Dermis blood vessel endothelial cell (primary cell): ENCODE results near the gene IKZF2. TPM values are rescaled to one million over a fixed set of nuclear protein-coding genes. Genes with fewer than 3 reads are reported as not detected.

ENCODE experiments used
- DNase-seq: peaks from one replicate; pipeline ENCODE4 v3.0.0; 2010
- total RNA-seq: library from RNA; depleted of rRNA; stranded (reverse); fragments of >200 nt; gene quantifications from 2 replicates; pipeline ENCODE4 v1.2.3, GENCODE V29; 2014

Gene IKZF2
- total RNA-seq, 1 donor from 2014 or later, result 0.68 TPM

DNA sequence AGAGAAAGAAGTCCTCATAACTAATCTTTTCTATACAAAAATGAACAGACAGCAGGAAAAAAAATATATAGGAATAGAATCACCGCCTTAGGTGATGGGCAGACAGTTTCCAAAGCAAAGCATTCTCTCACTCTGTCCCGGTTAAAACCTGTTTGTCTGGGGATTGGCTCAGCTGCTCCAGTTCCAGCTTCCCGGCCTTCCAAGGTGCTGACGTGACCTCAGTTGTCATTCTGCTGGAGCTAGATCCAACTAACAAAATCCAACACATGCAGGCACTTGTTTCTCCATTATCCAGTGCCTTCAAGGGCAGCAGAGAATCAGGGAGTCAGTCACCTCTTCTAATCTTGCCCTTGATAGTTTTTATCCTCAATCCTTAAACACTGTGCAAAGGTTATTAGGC, 52.8 kb downstream of the IKZF2 start:
- DNase-seq, result no peak

DNA sequence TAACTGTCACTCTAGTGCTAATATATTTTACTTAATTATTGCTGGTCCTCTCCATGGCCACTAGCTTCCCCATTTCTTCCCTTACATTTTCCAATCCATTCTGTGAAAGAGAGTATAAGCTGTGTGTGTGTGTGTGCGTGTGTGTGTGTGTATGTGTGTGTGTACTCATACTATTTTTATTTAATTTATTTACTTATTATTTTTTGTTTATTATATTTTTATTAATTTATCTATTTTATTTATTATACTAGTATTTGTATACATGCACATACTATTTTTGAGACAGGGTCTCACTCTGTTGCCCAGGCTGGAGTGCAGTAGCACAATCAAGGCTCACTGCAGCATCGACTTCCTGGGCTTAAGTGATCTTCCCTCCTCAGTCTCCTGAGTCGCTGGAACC, 59.6 kb downstream of the IKZF2 start:
- DNase-seq, result no peak

DNA sequence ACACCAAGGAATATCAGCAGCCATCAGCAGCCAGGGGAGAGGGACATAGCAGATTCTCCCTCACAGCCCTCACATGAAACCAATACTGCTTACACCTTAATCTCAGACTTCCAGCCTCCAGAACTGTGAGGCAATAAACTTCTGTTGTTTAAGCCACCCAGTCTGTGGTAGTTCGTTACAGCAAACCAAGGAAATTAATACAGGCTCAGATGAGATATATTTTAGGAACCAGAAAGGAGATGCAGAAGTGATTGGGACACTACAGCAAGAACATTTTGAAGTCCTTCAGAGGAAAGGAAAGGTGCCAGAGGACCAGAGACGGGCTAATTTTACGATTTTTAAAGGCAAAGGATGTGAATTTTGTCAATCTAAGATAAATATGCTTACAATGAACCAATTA, 60.6 kb downstream of the IKZF2 start:
- DNase-seq, result no peak

DNA sequence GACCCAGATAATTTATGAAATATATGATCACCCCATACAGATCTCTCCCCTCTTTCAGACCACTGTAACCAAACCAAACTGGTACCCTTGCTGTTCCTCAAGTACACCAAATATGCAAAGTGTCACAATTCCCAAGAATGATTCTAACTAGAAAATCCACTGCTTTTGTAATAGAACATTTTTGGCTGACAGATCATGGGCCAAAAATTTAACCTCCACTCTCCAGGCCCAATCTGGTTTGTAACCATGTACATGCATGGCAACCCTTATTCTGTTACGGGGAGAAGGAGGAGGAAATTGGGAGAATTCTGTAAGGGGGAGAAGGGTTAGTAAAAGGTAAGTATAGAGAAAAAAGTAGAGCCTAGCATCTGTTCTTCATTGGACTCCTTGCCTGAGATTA, 62.0 kb downstream of the IKZF2 start:
- DNase-seq, result no peak

DNA sequence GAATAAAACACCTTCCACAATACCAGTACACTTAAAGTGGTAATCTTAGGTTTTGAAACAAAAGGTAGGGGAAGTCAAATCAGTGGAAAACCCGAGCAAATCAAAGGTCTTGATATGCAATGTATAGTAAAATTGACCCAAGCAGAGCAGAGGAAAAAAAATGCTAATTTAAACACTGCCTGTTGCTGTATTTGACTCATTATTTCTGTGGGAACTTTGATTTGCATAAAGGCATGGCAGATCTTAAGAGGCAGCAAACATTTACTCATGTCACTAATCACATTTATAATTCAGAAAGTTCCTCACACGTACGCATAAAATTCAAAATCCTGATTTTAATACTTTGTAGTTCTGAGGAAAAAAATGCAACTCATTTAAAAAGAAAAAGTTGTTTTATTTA, 64.4 kb downstream of the IKZF2 start:
- no peak for DNase-seq

DNA sequence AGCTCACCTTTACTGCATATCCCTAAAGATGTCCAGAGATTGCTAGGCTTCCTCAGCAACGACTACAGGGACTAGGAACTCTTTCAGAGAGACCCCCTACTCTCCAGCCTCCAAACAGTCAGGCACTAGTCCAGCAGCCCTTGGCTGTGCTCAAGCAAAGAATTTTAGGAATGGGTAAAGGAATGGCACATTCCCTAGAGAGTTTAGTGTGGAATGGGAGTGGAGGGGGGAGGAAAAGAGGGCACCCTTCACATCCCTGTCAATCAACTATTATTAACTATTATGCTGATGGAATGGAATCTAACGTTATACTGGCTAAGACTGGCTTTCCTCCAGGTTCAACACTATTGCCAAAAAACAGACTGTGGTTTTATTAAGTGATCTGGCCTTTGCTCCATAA, 64.8 kb downstream of the IKZF2 start:
- DNase-seq, result no peak

DNA sequence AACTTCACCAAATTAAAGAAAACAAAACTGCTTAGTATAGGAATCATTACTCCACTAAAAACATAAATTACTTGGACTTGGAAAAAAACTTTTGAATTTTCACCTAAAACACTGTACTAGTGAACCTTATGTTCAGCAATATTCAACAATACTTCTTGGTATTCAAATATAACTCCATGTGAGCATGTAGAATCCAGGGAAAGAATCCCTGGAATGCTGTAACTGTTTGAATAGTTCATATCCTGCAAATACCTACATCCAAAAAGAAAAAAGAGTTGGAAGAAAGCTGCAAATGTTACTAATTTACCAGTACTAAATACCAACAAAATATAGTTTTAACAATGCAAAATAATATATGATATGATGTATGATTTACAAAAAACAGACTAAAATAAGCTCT, 65.4 kb downstream of the IKZF2 start:
- no peak for DNase-seq

DNA sequence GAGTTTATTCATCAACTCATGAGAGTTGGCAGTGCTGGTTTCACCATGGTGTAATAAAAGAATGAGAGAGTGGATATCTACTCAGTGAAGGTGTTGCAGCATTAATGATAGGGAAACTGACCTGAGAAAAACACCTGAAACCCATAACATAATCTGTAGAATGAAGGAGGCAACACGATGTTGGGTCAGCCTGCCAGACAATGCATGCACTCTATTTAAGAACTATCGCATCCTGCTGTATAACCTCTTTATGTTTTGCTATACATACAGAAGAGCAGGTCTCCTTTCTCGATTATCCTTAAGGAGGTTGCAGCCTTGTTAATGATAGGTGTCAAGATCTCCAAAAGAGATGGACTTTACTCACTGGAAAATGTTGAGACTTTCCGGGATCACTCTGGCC, 65.9 kb downstream of the IKZF2 start:
- DNase-seq, result no peak

DNA sequence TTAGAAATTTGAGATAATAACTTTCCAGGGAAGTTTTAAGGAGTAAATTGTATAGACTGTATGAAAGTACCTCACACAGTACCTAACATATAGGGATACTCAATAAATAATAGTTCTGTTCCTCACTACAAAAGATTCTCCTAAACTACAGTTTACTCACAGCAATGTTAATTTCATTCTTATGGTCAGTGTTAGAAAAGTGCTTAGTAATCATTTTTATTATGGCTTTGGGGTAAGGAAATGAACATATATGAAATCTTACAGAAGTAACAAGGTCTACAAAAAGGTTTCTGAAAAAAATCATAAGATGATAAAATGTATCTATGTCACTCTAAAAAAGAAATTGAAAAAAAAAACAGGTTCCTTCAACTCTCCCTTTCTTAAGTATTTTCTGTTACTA, 67.2 kb downstream of the IKZF2 start:
- no peak for DNase-seq

DNA sequence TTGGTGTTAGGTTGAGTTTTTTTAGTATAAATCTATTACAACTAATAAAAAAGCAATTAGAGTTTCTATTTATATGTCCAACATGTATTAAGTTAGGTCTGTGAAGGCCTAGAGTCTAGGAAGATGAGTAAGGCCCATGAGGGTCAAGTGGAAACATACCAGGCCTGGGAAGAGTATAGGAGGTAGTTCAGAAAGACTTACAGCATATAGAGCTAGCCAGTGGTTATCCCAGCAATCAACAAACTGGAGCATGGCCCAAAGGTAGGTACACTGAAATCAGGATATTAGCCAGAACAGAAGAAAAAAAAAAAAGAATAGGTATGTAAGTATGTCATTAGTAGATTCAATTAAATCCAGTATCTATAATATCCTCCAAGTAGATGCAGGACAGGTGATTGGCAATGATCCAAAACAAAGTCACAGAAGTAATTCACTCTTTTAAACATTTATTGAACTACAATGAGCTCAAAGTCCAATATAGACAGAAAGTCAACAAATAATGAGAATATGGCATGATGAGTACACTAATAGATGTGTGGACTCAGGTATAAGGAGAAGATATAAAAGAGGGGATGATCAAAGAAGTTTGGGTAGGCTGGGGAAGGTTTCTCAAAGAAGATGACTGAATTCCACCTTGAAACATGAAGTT, 70.3 kb downstream of the IKZF2 start:
- DNase-seq, result no peak

DNA sequence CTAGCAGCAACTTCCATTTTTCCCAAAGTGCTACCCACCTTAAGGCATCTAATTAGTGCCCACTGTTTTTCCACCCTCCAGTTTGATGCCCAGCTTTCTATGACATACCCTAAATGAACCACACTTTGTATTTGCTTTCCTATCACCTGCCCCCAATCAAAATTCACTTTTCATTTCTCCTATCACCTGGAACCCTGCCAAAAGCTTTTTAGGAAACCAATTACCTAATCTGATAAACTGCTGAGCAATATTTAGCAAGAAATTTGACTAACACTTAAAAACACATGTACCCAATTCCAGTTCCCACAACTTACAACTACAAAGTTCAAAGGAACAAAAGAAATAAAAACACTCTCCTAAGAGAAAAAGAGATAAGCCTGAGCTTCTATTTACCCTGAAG, 71.7 kb downstream of the IKZF2 start:
- no peak for DNase-seq

DNA sequence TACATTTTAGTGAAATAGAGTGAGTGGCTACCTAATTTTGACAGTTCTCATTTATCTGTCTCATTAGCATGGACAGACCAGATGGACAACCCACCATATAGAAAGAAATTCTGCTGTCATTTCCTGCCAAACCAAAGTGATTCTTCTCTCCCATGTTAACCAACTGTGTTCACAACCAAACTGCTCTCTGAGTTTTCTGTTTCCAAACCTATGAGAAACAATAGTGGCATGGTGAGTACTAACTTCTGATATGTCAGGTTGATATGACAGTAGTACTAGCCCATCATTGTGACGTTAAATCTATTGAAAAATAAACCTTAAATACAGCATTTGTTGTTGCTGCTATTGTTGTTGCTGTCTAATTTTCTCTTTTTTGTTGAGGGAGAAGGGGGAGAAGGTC, 72.7 kb downstream of the IKZF2 start:
- no peak for DNase-seq

DNA sequence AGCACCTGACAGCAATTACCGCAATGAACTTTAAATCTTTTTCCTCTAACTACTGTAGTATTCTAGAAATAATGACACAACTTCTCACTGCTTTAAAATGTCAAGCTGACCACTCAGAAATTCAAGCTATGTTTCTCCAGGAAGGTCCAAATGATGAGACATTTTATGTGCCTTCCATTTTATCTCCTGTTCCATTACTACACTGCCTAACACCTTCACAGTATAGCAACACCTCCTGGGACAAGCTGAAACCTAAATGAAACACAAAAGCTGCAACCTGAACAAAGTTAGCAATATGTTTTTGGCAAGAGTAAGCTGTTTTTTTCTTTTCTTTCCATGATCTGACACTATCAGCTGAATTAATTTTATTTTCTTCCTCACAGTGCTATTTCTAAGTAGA, 81.9 kb downstream of the IKZF2 start:
- DNase-seq, result no peak

DNA sequence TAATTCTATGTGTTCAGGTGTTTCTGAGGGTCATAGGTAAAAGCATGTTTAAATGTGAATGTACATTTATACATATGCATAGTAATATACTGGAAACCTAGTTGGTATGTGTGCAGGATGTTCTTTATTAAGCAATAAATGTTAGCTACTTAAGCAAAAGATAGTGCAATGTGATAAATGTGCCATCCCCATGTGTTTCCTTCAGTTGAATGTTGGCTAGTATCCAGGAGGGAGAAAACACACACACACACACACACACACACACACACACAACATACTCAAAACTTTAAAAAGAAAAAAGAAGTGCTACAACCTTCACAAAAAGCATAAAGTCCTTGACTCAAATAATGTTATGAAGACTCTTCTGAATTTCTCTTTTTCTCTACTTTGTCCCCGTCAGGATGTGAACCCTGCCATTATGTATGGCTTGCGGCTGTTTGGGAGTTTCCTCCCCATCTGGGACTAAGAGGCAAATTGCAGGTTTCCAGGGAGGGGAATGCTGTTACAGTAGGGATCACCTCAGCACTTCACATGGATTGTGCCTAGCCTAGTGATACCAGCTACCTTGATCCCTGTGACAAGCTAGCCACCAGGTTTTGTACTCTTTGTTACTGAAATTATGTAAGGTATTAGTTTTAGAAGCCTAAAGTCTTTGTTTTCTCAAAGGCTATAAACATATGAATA, 82.6 kb downstream of the IKZF2 start:
- no peak for DNase-seq

DNA sequence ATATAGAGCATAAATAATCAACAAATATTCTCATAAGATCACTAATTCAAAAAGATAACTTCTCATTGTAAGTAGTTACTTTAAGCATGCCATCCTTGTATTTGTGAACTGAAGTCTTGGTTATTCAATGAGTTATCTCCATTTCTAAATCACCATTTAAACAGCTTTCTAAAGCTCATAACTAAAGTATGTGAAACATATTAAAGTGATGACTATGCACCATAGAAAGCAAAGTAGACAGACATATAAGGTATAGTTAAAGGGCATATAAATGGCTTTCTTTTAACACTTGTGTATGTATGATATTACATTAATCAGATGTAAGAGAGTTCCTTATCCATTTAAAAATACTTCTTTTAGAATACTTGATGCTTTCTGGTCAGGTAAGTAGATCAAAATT, 83.5 kb downstream of the IKZF2 start:
- no peak for DNase-seq

DNA sequence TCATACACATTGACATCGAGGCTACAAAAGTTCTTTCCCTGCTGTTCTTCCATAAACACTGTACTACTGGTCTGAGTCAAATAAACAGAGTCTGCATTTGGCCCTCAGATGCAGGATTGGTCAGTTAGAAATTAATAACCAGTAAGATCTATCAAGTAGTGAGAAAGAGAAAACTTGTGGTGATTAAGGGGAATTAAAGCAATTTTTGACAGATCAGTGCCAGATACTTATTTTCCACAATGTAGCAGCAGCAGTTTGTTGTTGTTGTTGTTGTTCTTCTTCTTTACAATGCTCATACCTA, 85.0 kb downstream of the IKZF2 start:
- DNase-seq, result no peak

DNA sequence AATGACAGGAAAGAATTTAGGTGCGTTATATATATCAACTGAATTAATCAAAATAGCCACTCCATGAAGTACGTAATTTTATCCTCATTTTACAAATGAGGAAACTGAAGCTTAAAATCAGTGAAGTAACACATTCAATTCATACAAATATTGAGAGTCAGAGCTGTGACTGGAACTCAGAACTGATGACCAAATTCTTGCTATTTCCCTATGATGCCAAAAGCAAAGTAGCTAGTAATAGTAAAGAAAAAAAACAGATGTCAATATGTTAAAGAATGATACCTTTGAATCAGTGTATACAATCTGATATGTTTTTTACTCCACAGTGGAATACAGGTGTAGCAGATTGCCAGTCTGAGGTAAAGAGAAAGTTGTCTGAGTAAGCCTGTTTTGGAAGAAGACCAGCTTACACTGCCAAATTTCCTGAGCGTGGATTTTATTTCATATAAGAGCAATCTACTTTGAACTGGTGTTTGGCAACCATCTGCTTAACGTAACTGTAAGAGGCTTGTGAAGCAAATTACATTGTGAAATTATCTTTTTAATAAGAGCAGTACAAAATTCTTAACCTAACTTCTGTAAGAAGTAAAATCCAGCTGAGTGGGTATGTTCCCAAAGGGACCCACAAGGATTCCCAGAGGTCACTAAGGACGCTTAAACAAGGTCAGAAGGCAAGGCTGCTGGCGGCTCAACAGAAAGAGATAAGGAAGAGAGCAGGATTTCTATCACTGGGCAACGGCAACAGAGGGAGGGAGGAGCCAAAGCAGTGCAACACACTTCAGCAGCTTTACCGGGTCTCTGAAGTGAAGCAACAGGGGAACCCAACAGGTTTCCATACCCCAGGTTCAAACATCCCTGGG, 85.6 kb downstream of the IKZF2 start:
- DNase-seq, result no peak

DNA sequence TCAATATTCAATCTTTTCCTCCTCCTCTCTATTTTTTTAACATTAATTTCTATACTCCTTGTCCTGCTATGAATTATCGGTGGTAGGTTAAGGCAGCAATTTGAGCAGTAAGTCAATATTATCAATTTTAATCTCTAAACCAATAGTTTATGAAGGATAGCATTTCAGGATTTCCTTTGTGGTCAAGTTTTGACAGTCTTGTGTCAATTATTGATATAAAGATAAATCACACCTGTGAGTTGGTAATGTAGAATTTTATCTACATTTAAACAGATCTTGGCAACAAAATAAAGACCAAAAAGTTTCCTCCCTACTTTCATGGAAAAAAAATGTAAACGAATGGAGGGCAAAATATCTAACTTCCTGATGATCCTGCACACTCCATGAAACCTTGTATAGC, 87.3 kb downstream of the IKZF2 start:
- no peak for DNase-seq

DNA sequence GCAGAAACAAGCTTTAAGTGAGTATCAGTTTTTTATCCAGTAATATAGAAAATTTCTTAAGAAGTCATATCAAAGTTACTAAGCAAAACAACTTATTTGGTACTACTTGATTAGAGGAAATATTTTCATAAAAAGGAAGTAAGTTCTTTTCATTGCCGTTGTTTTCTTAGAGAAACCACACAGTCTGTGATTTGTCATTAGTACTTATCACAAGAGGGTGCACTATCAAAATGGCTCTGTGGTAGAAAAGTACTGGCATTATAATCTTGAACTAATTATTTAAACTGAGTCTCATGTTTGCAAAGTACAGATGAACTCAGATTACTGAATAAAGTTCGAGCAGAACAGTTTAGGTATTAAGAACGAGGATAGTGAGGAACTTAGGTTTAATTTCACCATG, 93.4 kb downstream of the IKZF2 start:
- DNase-seq, result no peak

DNA sequence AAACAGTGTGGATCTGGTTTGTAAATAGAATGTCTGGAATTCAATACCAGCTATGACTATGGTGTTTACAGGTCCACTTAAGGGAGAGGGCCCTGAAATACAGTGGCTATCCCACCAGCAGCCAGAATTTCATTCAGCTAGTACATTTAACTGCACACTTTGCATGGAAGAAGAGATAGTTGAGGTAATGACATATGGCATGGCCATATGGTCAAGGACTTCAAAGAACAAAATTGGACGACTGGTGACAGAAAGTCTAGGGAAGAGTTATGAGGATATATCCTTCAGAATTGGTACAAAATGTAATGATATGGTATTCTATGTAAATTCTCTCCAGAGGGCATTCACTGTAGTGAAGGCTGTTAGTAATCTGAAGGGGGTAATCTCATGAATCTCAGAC, 105.0 kb downstream of the IKZF2 start:
- DNase-seq, result no peak

DNA sequence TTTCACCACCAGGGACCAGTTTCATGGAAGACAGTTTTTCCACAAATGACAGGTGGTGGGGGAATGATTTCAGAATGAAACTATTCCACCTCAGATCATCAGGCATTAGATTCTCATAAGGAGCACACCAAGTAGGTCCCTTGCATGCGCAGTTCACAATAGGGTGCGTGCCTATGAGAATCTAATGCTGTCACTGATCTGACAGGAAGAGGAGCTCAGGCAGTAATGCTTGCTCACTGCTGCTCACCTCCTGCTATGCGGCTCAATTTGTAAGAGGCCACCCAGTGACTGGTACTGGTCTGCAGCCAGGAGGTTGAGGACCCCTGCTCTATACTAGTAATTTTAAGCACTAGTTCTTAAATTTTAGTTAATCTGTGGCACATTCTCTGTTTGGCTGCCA, 107.8 kb downstream of the IKZF2 start:
- DNase-seq, result no peak

DNA sequence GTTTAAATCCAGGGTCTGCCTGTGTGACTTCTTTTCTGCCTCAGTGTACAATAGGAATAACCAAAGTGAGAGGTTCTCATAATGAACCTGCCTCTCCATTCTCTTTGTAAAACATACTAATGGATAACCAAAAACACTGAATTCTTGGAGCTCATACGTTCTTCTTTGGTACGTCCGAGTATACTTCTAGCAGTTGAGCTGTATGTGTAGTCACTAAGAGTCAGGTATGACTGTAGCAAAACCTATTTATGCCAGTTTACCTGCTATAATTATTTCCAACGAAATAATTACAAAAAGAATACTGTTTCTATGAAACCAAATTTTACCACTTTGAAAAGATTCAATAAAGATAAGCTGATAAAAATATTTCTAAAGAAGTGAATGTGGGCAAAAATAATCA, 109.2 kb downstream of the IKZF2 start:
- DNase-seq, result no peak

DNA sequence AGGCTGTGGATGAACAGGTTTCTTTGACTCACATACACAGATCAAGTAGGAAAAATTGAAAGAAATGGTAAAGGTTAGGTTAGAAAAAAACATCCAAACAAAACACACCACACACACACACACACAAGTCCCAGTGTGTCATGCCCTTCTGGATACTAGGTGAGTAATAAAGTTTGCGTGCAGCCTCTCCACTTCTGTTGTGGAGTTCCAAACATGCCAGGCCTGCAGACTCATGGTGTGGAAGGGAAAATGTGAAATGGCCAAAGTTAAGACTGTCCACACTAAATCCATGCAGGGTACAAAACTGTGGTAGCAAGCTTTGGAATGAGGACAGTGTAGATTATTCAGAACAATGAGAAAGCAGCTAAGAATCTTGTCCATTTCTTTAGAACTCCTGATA, 114.6 kb downstream of the IKZF2 start:
- no peak for DNase-seq

DNA sequence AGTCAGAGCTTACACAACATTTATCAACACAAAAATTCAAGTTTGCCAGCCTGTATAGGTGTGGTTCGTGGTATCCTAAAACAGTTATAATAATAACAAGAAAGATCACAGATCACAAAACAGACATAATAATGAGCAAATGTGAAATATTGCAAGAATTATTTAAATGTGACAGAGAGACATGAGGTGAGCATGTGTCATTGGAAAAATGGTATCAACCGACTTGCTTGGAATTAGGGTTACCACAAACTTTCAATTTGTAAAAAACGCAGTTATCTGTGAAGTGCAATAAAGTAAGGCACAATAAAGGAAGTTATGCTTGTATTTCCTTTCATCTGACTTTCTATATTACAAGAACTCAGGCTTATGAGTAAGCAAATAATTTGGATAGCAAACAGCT, 116.8 kb downstream of the IKZF2 start:
- no peak for DNase-seq
